Ishikawa (cell line): Measurements from ENCODE around the gene OR10A3.

Experiments
- CEBPB ChIP-seq: IDR thresholded peaks from 2 replicates; pipeline ENCODE4 v1.6.1; 2012
- CREB1 ChIP-seq: IDR thresholded peaks from 2 replicates; pipeline ENCODE4 v1.6.1; 2012; ENCODE audit warnings: low read depth
- EGR1 ChIP-seq: IDR thresholded peaks from 2 replicates; pipeline ENCODE4 v1.6.1; 2012
- EP300 ChIP-seq: IDR thresholded peaks from 2 replicates; pipeline ENCODE4 v1.6.1; 2012; ENCODE audit warnings: borderline replicate concordance
- FOXM1 ChIP-seq: IDR thresholded peaks from 2 replicates; pipeline ENCODE4 v1.6.1; 2012; ENCODE audit warnings: low read depth, borderline replicate concordance
- NFIC ChIP-seq: IDR thresholded peaks from 2 replicates; pipeline ENCODE4 v1.6.1; 2012
- RAD21 ChIP-seq: IDR thresholded peaks from 2 replicates; pipeline ENCODE4 v1.6.1; 2012; ENCODE audit warnings: low read depth
- TAF1 ChIP-seq: IDR thresholded peaks from 2 replicates; pipeline ENCODE4 v1.6.1; 2012; ENCODE audit warnings: low read depth, mild to moderate bottlenecking
- TCF12 ChIP-seq: IDR thresholded peaks from 2 replicates; pipeline ENCODE4 v1.6.1; 2012; ENCODE audit warnings: low read depth
- TEAD4 ChIP-seq: IDR thresholded peaks from 2 replicates; pipeline ENCODE4 v1.6.1; 2012
- YY1 ChIP-seq: IDR thresholded peaks from 2 replicates; pipeline ENCODE4 v1.6.1; 2012; ENCODE audit warnings: low read depth
- ZBTB7A ChIP-seq: IDR thresholded peaks from 2 replicates; pipeline ENCODE4 v1.6.1; 2012; ENCODE audit warnings: low read depth
- TF ChIP-seq, protein P1 (sequence below): IDR thresholded peaks from 2 replicates; pipeline ENCODE4 v1.6.1; 2012
- TF ChIP-seq, protein P2 (sequence below): IDR thresholded peaks from 2 replicates; pipeline ENCODE4 v1.6.1; 2012
- TF ChIP-seq, protein P3 (sequence below): IDR thresholded peaks from 2 replicates; pipeline ENCODE4 v1.6.1; 2012; ENCODE audit warnings: low read depth, mild to moderate bottlenecking

OR10A3 gene

DNA sequence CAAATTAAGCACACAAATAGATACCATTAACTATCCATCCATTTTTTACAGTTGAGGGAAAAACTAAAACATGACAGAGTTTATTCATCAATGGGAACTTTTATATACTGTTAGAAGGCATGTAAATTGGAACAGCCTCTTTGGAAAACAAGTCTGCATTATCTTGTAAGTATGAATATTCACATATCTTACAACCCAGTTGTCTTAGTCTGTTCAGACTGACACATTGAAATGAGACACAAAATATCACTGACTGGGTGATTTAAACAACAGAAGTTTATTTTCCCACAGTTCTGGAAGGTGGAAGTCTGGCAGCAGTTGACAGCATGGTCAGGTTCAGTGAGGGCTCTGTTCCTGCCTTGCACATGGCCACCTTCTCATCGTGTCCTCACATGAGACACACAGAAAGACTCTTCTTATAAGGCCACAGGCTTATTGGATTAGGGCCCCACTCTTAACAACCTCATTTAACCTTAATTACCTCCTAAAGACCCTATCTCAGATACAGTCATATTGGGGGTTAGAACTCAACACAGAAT lies 40.2 kb upstream of the OR10A3 start:
- no peak for TF ChIP-seq EGR1
- TF ChIP-seq TEAD4: no peak
- TF ChIP-seq, protein P1, sequence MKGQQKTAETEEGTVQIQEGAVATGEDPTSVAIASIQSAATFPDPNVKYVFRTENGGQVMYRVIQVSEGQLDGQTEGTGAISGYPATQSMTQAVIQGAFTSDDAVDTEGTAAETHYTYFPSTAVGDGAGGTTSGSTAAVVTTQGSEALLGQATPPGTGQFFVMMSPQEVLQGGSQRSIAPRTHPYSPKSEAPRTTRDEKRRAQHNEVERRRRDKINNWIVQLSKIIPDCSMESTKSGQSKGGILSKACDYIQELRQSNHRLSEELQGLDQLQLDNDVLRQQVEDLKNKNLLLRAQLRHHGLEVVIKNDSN: no peak
- TF ChIP-seq ZBTB7A: no peak
- no peak for TF ChIP-seq CREB1
- no peak for TF ChIP-seq YY1
- TF ChIP-seq FOXM1: no peak
- TF ChIP-seq, protein P2, sequence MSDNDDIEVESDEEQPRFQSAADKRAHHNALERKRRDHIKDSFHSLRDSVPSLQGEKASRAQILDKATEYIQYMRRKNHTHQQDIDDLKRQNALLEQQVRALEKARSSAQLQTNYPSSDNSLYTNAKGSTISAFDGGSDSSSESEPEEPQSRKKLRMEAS: no peak
- no peak for TF ChIP-seq NFIC
- TF ChIP-seq, protein P3, sequence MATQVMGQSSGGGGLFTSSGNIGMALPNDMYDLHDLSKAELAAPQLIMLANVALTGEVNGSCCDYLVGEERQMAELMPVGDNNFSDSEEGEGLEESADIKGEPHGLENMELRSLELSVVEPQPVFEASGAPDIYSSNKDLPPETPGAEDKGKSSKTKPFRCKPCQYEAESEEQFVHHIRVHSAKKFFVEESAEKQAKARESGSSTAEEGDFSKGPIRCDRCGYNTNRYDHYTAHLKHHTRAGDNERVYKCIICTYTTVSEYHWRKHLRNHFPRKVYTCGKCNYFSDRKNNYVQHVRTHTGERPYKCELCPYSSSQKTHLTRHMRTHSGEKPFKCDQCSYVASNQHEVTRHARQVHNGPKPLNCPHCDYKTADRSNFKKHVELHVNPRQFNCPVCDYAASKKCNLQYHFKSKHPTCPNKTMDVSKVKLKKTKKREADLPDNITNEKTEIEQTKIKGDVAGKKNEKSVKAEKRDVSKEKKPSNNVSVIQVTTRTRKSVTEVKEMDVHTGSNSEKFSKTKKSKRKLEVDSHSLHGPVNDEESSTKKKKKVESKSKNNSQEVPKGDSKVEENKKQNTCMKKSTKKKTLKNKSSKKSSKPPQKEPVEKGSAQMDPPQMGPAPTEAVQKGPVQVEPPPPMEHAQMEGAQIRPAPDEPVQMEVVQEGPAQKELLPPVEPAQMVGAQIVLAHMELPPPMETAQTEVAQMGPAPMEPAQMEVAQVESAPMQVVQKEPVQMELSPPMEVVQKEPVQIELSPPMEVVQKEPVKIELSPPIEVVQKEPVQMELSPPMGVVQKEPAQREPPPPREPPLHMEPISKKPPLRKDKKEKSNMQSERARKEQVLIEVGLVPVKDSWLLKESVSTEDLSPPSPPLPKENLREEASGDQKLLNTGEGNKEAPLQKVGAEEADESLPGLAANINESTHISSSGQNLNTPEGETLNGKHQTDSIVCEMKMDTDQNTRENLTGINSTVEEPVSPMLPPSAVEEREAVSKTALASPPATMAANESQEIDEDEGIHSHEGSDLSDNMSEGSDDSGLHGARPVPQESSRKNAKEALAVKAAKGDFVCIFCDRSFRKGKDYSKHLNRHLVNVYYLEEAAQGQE: no peak
- no peak for TF ChIP-seq RAD21
- no peak for TF ChIP-seq TAF1
- TF ChIP-seq CEBPB: no peak
- TF ChIP-seq TCF12: no peak
- TF ChIP-seq EP300: no peak

DNA sequence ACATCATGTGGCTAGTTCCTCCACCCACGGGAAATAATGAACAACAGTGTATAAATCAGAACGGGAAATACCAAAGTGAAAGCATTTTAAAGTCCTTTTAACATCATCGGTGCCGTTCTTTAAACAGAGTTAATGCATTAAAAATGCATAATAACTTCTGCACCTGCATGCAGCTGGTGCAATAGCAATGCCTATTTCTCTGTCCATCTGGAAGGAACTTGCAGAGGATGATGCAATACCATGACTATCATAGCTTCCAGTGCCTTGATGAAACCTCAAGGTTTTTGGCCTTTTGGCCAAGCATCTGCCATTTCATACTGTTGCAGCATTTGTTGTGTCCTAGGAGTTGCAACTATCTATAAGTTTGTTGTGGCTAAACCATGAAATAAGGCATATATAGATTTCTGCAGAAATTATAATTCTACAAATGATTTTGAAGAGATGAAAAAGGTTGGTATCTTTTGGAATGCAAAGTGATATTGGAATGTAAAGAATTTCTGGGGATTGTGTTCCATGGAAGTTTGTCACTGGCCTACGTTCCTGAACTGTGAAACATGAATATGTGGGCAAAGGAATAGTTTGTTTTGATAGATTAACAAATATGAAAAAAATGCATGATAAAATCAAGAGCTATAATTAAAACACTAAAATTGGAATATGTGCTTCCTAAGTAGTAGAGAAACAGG lies 35.9 kb upstream of the OR10A3 start:
- TF ChIP-seq CEBPB (peak; percentile 71), EGR1 (no peak), EP300 (no peak)

DNA sequence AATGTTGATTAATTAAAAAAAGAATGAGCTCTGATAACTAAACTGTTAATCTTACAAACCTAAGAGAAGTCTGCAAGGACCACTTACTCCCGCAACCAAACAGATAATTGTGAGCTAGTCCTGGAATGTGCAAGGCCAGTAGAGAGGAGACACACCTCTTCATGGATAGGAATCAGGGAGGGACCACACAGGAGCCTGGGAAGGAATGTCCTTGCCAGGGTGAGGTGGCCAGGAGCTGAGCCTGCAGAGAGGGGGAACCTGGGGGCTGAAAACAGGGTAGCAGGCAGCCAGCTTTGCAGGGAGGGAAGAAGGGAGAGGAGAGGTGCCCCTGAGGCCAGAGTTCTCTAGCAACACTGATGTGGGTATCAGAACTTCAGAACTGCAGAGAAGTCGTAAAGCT lies 33.2 kb upstream of the OR10A3 start:
- TF ChIP-seq NFIC (no peak), EGR1 (no peak), EP300 (no peak), YY1 (no peak), RAD21 (no peak), TEAD4 (no peak), CREB1 (no peak), ZBTB7A (no peak), TCF12 (no peak), CEBPB (no peak)
- TF ChIP-seq, protein P1: no peak
- TF ChIP-seq, protein P3: no peak
- TF ChIP-seq, protein P2: no peak

DNA sequence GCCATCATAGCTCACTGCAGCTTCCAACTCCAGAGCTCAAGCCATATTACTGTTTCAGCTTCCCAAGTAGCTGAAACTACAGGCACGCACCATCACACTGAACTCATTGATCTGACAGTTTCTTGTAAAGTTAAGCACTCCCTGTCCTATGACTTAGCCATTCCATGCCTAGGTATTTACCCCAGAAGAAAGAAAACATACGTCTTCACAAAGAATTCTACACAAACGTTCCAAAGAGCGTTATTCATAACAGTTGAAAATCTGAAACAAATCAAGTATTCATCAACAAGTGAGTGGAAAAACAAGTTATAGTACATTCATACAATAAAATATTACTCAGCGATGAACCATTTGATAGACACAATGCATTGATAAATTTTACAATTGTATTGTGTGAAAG lies 31.5 kb upstream of the OR10A3 start:
- no peak for TF ChIP-seq ZBTB7A
- no peak for TF ChIP-seq TEAD4
- no peak for TF ChIP-seq FOXM1
- no peak for TF ChIP-seq YY1
- TF ChIP-seq EGR1: no peak
- TF ChIP-seq NFIC: no peak
- TF ChIP-seq, protein P2: no peak
- no peak for TF ChIP-seq TAF1
- no peak for TF ChIP-seq RAD21
- TF ChIP-seq, protein P3: no peak
- TF ChIP-seq CEBPB: no peak
- TF ChIP-seq, protein P1: no peak
- no peak for TF ChIP-seq EP300
- no peak for TF ChIP-seq CREB1
- TF ChIP-seq TCF12: no peak
